ENCODE data around the gene MARCHF10.

The MARCHF10 gene

DNA sequence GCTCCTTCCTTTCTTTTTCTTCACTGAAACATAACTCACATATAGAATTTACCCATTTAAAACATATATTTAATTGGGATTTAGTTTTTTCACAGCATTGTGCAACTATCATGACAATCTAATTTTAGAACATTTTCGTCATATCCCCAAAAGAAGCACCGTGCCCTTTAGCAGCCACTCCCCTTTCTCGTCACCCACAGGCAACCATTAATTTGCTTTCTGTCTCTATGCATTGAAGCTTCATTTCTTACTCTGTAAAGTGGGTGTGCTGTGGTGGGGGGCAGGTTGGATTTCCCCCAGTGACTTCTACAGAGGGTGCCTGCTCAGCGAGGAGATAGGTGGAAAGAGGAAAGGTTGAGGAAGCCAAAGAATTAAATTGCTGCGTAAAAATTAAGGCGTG lies 144.8 kb downstream of the MARCHF10 start:
- H3K27ac ChIP-seq: no peak overlapping the region
- no peak for TF ChIP-seq CTCF (conservative IDR thresholded peaks at IDR 0.05)

GRCh38 chr17:62662855-62663254 lies 145.3 kb downstream of the MARCHF10 start:
- TF ChIP-seq CTCF (conservative IDR thresholded peaks at IDR 0.05): no peak
- no peak overlapping the region for H3K27ac ChIP-seq

DNA sequence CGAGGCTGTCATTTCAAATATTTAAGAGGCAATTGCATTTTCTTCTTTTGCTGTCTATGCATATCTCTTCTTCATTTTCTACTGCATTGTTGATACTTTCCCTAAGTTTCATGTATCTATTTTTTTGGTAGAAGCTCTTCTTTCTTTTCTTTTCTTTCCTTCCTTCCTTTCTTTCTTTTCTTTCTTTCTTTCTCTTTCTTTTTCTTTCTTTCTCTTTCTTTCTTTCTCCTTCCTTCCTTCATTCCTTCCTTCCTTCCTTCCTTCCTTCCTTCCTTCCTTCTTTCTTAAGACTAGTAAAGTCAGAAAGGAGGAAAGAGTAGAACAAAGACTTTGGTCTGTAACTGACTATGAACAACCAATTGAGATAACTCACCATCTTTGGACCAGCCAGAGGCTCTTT lies 146.8 kb downstream of the MARCHF10 start:
- no peak for TF ChIP-seq CTCF (conservative IDR thresholded peaks at IDR 0.05)
- H3K27ac ChIP-seq: no peak overlapping the region

- no peak for TF ChIP-seq CTCF (conservative IDR thresholded peaks at IDR 0.05)
These were observed 147.4 kb downstream of the MARCHF10 start for GRCh38 chr17:62660629-62661118.

GRCh38 chr17:62658136-62658920 lies 149.8 kb downstream of the MARCHF10 start:
- H3K27ac ChIP-seq: no peak overlapping the region
- no peak for TF ChIP-seq CTCF (conservative IDR thresholded peaks at IDR 0.05)

More at GRCh38 chr17:62660629-62661118, 147.4 kb downstream of the MARCHF10 start:
- H3K27ac ChIP-seq: no peak overlapping the region

DNA sequence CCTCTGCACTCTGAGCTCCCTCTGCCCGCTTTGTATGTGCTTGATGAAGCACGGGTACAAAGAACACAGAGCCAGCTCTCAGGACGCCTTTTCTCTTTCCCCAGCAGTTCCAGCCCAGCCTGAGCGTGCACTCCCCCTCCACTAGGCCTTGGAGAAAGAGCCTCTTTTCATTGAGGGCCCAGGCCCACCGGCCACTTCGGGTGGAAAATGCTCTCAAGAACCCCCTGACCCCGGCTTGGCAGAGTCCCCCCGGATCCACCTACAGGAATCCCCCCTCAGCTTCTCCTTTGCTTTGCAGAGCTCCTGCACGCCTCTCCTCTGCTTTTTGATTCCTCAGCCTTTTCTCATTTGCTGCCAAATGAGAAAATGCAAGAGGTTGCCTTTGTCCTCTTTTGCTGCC lies 150.4 kb downstream of the MARCHF10 start:
- no peak for TF ChIP-seq CTCF (conservative IDR thresholded peaks at IDR 0.05)
- H3K27ac ChIP-seq: no peak overlapping the region

DNA sequence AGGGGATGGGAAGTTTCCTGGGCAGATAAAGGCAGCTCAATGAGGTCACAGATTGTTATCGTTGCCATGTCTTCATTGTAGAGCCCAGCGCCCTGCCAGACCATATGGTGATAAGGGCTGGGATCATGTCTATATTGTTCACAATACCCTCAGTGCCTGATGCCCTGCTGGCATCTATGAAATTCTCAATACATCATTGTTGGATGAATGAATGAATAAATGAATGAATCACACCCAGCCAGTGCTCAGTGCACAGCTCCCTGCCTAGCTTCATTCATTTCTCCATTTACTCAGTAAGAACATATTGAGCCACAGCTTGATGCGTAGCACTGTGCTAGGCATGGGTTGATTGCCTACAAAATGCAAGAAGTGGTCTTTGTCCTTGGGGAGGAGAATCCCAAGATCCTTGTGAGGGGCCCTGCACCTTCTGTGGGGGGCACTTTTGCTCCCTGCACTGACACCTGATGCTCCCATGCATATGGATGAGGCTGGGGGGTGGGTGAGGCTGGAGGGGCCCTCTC lies 150.9 kb downstream of the MARCHF10 start:
- H3K27ac ChIP-seq: no peak overlapping the region
- TF ChIP-seq CTCF (conservative IDR thresholded peaks at IDR 0.05): no peak

Measured in VCaP (cell line).